Activated naive CD4-positive, alpha-beta T cell treated with anti-CD3 and anti-CD28 coated beads, Interleukin-2, amount 50 U/mL, for 72 hours (primary cell): Measurements from ENCODE around the gene TAX1BP1. TPM values are rescaled to one million over a fixed set of nuclear protein-coding genes. Genes with fewer than 3 reads are reported as not detected.

Experiments used
- ATAC-seq, 2 donors: fragments of 150-1000 bp; cut with Tn5 transposase; 2 replicates each; pipeline ENCODE4 v1.10.0; 2021; ENCODE audit warnings: mild to moderate bottlenecking in 2 of 2, moderate library complexity in 2 of 2
- DNase-seq, 2 donors: peaks; one replicate each; pipeline ENCODE4 v3.0.0; 2021 to 2022; ENCODE audit warnings: low spot score in 2 of 2
- H3K27ac Mint-ChIP-seq, 2 donors: one replicate each; pipeline ENCODE4 v1.8.0; 2022; ENCODE audit warnings: mild to moderate bottlenecking in 2 of 2, mixed read lengths in 2 of 2
- H3K36me3 Mint-ChIP-seq, 2 donors: one replicate each; pipeline ENCODE4 v1.8.0; 2022; ENCODE audit warnings: mixed read lengths in 2 of 2
- H3K9me3 Mint-ChIP-seq, 2 donors: one replicate each; pipeline ENCODE4 v1.8.0; 2022; ENCODE audit warnings: mixed read lengths in 2 of 2
- total RNA-seq, 2 donors: library from RNA; stranded (reverse); gene quantifications; one replicate each; pipeline ENCODE4 v1.2.3, GENCODE V29; 2022

The TAX1BP1 gene
- total RNA-seq, 2 donors from 2014 or later, result 110 to 122 TPM

GRCh38 chr7:27802999-27803398, 63.0 kb downstream of the TAX1BP1 start:
- DNase-seq (no peak), ATAC-seq (no peak)
- no peak overlapping the region for H3K27ac Mint-ChIP-seq
- H3K9me3 Mint-ChIP-seq, result no peaks in the 10 kb centered on the region
- peaks cover 0 to 6% of the 10 kb centered on the region in 2 donors for H3K36me3 Mint-ChIP-seq

GRCh38 chr7:27804139-27804538, 64.2 kb downstream of the TAX1BP1 start:
- Mint-ChIP-seq H3K9me3 (no peaks in the 10 kb centered on the region), H3K27ac (no peak overlapping the region), H3K36me3 (peaks cover 0 to 6% of the 10 kb centered on the region in 2 donors)
- no peak for ATAC-seq
- DNase-seq, result no peak

- ATAC-seq, result no peak
- Mint-ChIP-seq H3K27ac (no peak overlapping the region), H3K36me3 (no peaks in the 10 kb centered on the region), H3K9me3 (no peaks in the 10 kb centered on the region)
- DNase-seq, result no peak
Measured at GRCh38 chr7:27808626-27809025, 68.7 kb downstream of the TAX1BP1 start.

GRCh38 chr7:27810186-27810585, 70.2 kb downstream of the TAX1BP1 start:
- Mint-ChIP-seq H3K27ac (no peak overlapping the region), H3K9me3 (no peaks in the 10 kb centered on the region), H3K36me3 (peaks cover 0 to 8% of the 10 kb centered on the region in 2 donors)
- no peak for ATAC-seq
- DNase-seq, result no peak

- ATAC-seq, result no peak
- Mint-ChIP-seq H3K36me3 (peaks cover 0 to 8% of the 10 kb centered on the region in 2 donors), H3K9me3 (no peaks in the 10 kb centered on the region), H3K27ac (no peak overlapping the region)
- no peak for DNase-seq
Measured at GRCh38 chr7:27812706-27813105, 72.7 kb downstream of the TAX1BP1 start.

- Mint-ChIP-seq H3K9me3 (no peaks in the 10 kb centered on the region), H3K36me3 (peaks cover 0 to 8% of the 10 kb centered on the region in 2 donors), H3K27ac (no peak overlapping the region)
- DNase-seq, result no peak
- no peak for ATAC-seq
Measured at GRCh38 chr7:27822245-27822644, 82.3 kb downstream of the TAX1BP1 start.

- no peaks in the 10 kb centered on the region for H3K36me3 Mint-ChIP-seq
- H3K27ac Mint-ChIP-seq, result peak overlapping the region in 1 of 2 donors; percentile 81
- DNase-seq (no peak), ATAC-seq (no peak)
- no peaks in the 10 kb centered on the region for H3K9me3 Mint-ChIP-seq
Measured at GRCh38 chr7:27825891-27826290, 85.9 kb downstream of the TAX1BP1 start.

- no peaks in the 10 kb centered on the region for H3K9me3 Mint-ChIP-seq
- no peaks in the 10 kb centered on the region for H3K36me3 Mint-ChIP-seq
- peak overlapping the region in 1 of 2 donors; percentile 81 for H3K27ac Mint-ChIP-seq
Measured at GRCh38 chr7:27826357-27826756, 86.4 kb downstream of the TAX1BP1 start.

GRCh38 chr7:27834179-27834921, 94.4 kb downstream of the TAX1BP1 start:
- DNase-seq, result no peak
- peak in 1 of 2 donors; percentile 13 for ATAC-seq
- Mint-ChIP-seq H3K9me3 (no peaks in the 10 kb centered on the region), H3K27ac (no peak overlapping the region), H3K36me3 (peaks cover 0 to 4% of the 10 kb centered on the region in 2 donors)

More at GRCh38 chr7:27826357-27826756, 86.4 kb downstream of the TAX1BP1 start:
- DNase-seq (no peak), ATAC-seq (no peak)

- ATAC-seq (no peak), DNase-seq (no peak)
- Mint-ChIP-seq H3K36me3 (peaks cover 0 to 4% of the 10 kb centered on the region in 2 donors), H3K27ac (peak overlapping the region in 1 of 2 donors; percentile 7), H3K9me3 (no peaks in the 10 kb centered on the region)
Measured at GRCh38 chr7:27835376-27835775, 95.4 kb downstream of the TAX1BP1 start.

- Mint-ChIP-seq H3K36me3 (peaks cover 0 to 4% of the 10 kb centered on the region in 2 donors), H3K9me3 (no peaks in the 10 kb centered on the region), H3K27ac (peak overlapping the region in 1 of 2 donors; percentile 46)
- no peak for ATAC-seq
- no peak for DNase-seq
Measured at GRCh38 chr7:27836536-27836935, 96.6 kb downstream of the TAX1BP1 start.

GRCh38 chr7:27839099-27839498, 99.1 kb downstream of the TAX1BP1 start:
- Mint-ChIP-seq H3K27ac (peak overlapping the region in 1 of 2 donors; percentile 44), H3K9me3 (no peaks in the 10 kb centered on the region), H3K36me3 (peaks cover 0 to 4% of the 10 kb centered on the region in 2 donors)
- DNase-seq (no peak), ATAC-seq (no peak)

- DNase-seq (no peak), ATAC-seq (peak; percentile 58 to 70)
- Mint-ChIP-seq H3K27ac (peak overlapping the region; percentile 60 to 72), H3K36me3 (no peaks in the 10 kb centered on the region), H3K9me3 (no peaks in the 10 kb centered on the region)
Measured at GRCh38 chr7:27840313-27840712, 100.4 kb downstream of the TAX1BP1 start.

- H3K36me3 Mint-ChIP-seq, result no peaks in the 10 kb centered on the region
- ATAC-seq, result no peak
Measured at GRCh38 chr7:27840760-27841364, 100.9 kb downstream of the TAX1BP1 start.

GRCh38 chr7:27842094-27842692, 102.2 kb downstream of the TAX1BP1 start:
- H3K27ac Mint-ChIP-seq, result no peak overlapping the region
- ATAC-seq (no peak), DNase-seq (no peak)
- H3K9me3 Mint-ChIP-seq, result no peaks in the 10 kb centered on the region
- H3K36me3 Mint-ChIP-seq, result no peaks in the 10 kb centered on the region

More at GRCh38 chr7:27840760-27841364, 100.9 kb downstream of the TAX1BP1 start:
- H3K9me3 Mint-ChIP-seq, result no peaks in the 10 kb centered on the region
- peak overlapping the region in 1 of 2 donors; percentile 60 for H3K27ac Mint-ChIP-seq
- no peak for DNase-seq

- H3K9me3 Mint-ChIP-seq, result no peaks in the 10 kb centered on the region
- no peak overlapping the region for H3K27ac Mint-ChIP-seq
- ATAC-seq (no peak), DNase-seq (no peak)
- H3K36me3 Mint-ChIP-seq, result no peaks in the 10 kb centered on the region
Measured at GRCh38 chr7:27842851-27843250, 102.9 kb downstream of the TAX1BP1 start.

GRCh38 chr7:27843584-27844305, 103.8 kb downstream of the TAX1BP1 start:
- ATAC-seq, result no peak
- DNase-seq, result no peak
- Mint-ChIP-seq H3K27ac (no peak overlapping the region), H3K36me3 (no peaks in the 10 kb centered on the region), H3K9me3 (no peaks in the 10 kb centered on the region)
